Embryonic facial prominence (tissue), 1 donor: Measurements from ENCODE around the gene PLEKHA7.

Source experiments
- DNase-seq: peaks from one replicate; pipeline ENCODE4 v3.0.0-alpha.2; 2016; ENCODE audit errors: extremely low spot score

The PLEKHA7 gene

GRCh38 chr11:16843294-16843693, 170.9 kb downstream of the PLEKHA7 start:
- no peak for DNase-seq

- no peak for DNase-seq
Measured at GRCh38 chr11:16841984-16842383, 172.2 kb downstream of the PLEKHA7 start.

- no peak for DNase-seq
Measured at GRCh38 chr11:16841481-16841880, 172.7 kb downstream of the PLEKHA7 start.

- DNase-seq: no peak
Measured at GRCh38 chr11:16840951-16841350, 173.3 kb downstream of the PLEKHA7 start.

GRCh38 chr11:16839821-16840220, 174.4 kb downstream of the PLEKHA7 start:
- no peak for DNase-seq

- DNase-seq: no peak
Measured at GRCh38 chr11:16834384-16834783, 179.8 kb downstream of the PLEKHA7 start.

- DNase-seq: no peak
Measured at GRCh38 chr11:16833026-16833425, 181.2 kb downstream of the PLEKHA7 start.

- no peak for DNase-seq
Measured at GRCh38 chr11:16832193-16832539, 182.0 kb downstream of the PLEKHA7 start.

GRCh38 chr11:16831316-16832192, 182.7 kb downstream of the PLEKHA7 start:
- no peak for DNase-seq

- no peak for DNase-seq
Measured at GRCh38 chr11:16827139-16827538, 187.1 kb downstream of the PLEKHA7 start.

GRCh38 chr11:16825968-16826367, 188.2 kb downstream of the PLEKHA7 start:
- DNase-seq: no peak

GRCh38 chr11:16825101-16825500, 189.1 kb downstream of the PLEKHA7 start:
- no peak for DNase-seq

- peak; percentile 40 for DNase-seq
Measured at GRCh38 chr11:16820324-16821092, 193.7 kb downstream of the PLEKHA7 start.

GRCh38 chr11:16818284-16818683, 195.9 kb downstream of the PLEKHA7 start:
- no peak for DNase-seq

- no peak for DNase-seq
Measured at GRCh38 chr11:16817351-16817750, 196.9 kb downstream of the PLEKHA7 start.

GRCh38 chr11:16816358-16817270, 197.6 kb downstream of the PLEKHA7 start:
- no peak for DNase-seq

GRCh38 chr11:16815047-16815767, 199.0 kb downstream of the PLEKHA7 start:
- no peak for DNase-seq

GRCh38 chr11:16814410-16815046, 199.7 kb downstream of the PLEKHA7 start:
- no peak for DNase-seq

GRCh38 chr11:16813126-16813525, 201.1 kb downstream of the PLEKHA7 start:
- no peak for DNase-seq

GRCh38 chr11:16812274-16812673, 201.9 kb downstream of the PLEKHA7 start:
- no peak for DNase-seq
